ENCODE measurements around the gene AUNIP.

The AUNIP gene

DNA sequence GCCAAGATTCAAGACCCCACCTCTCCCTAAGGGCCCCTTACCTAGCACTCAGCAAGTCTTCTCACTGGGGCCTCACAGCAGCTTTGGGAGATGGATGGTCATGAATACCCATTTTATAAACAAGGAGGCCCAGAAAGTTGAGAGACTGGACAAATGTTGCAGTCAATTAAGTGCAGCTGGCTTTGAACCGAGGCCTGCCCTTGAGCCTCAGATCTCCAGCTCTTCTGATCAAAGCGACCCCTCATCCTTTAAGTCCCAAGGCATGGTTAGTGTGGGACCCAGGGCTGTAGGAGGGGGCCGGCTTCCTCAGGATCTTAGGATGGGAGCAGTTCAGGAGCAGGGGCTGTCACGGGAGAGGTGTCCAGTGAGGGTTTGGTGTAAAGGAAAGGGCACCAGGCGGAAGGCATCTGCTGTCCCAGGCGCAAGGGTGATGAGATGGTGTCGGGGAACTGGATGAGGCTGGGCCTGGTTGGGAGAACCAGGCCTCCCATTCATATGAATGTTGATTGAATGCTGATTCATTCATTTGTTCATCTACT lies 44.6 kb downstream of the AUNIP start:
- Mint-ChIP-seq H3K9me3 (no peaks in the 10 kb centered on the region), H3K4me1 (peaks cover 31% of the 10 kb centered on the region), H3K36me3 (no peaks in the 10 kb centered on the region), H3K4me3 (no peak overlapping the region), H3K27me3 (no peaks in the 10 kb centered on the region), H3K27ac (no peak overlapping the region)
- ATAC-seq: no peak

- Mint-ChIP-seq H3K27ac (no peak overlapping the region), H3K4me1 (peaks cover 31% of the 10 kb centered on the region), H3K9me3 (no peaks in the 10 kb centered on the region), H3K4me3 (no peak overlapping the region), H3K27me3 (no peaks in the 10 kb centered on the region), H3K36me3 (no peaks in the 10 kb centered on the region)
- ATAC-seq: no peak
These were observed 45.4 kb downstream of the AUNIP start for GRCh38 chr1:25813734-25814471.

DNA sequence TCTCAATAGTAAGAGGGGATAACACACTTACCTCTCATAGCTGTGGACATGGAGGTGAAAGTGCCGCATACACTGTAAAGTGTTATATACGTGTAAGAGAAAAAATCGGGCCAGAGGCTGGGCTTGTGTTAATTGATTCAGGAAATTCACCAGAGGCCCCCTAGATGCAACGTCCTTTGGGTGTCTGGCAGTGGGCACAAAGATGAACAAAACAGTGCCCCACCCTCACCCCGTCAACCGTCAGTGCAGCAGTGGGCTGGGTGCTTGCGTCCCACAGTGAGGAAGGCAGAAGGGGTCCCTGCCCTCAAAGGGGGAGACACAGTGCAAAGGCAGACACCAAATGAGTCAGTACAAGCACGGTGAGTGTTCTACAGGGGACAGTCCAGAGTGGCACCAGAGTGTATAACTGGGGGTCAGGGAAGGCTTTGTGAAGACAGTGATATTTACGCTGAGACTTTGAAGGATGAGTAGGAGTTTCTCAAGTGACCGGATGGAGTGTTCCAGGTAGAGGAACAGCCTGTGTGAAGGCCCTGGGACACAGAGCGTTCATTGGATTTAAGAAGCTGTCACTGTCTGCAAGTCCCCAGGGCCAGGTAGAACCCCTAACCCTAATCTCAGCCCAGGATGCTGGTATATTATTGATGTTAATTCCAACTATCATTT lies 46.1 kb downstream of the AUNIP start:
- Mint-ChIP-seq H3K36me3 (no peaks in the 10 kb centered on the region), H3K27ac (no peak overlapping the region), H3K27me3 (no peaks in the 10 kb centered on the region), H3K9me3 (no peaks in the 10 kb centered on the region), H3K4me3 (no peak overlapping the region), H3K4me1 (peaks cover 26% of the 10 kb centered on the region)
- ATAC-seq: no peak

- no peaks in the 10 kb centered on the region for H3K36me3 Mint-ChIP-seq
- H3K4me1 Mint-ChIP-seq: peaks cover 25% of the 10 kb centered on the region
- peak overlapping the region; percentile 72 for H3K27ac Mint-ChIP-seq
- no peaks in the 10 kb centered on the region for H3K27me3 Mint-ChIP-seq
- no peak for ATAC-seq
- no peaks in the 10 kb centered on the region for H3K9me3 Mint-ChIP-seq
- no peak overlapping the region for H3K4me3 Mint-ChIP-seq
These were observed 47.7 kb downstream of the AUNIP start for GRCh38 chr1:25811384-25812082.

DNA sequence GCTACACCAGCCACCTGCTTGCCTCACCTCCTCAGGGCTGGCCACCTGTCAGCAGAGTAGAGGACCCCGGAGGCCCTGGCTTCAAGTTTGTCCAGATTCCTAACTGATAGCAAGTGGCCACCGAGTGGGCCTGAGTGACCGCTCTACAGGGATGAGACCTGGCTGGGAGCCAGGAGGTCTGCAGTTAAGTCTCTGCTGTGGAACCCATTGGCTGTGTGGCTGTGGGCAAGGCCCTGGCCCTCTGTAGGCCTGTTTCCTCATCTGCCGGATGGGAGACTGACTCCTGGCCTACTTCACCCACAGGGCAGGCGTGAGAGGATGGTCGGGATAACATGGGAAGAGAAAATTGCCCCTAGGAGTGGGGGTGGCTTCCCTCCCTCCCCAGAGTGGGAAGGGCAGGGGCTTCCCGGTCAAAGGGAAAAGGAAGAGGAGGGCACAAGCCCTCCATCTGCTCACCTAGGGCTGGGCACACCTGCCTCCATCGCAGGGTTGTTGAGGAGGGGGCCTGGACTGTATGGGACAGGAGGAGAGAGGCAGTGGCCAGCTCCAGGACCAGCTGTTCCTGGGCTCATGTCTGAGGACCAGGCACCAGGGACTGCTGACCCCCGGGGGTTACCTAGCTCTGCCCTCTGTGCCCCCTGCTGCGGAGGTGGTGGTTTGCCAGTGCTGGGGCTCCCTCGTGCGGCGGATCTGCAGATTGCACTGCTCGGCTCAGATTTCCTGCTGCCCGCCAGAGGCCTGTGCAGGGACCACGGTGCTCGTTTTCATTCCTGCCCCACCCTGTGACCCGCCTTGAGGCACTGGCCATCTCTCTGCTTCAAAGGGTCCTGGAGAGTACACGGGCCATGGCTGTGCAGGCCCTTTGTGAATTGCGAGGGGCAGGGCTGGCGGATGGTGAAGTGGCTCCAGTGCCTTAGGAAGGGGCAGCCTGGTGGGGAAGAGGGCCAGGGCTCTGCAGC lies 48.6 kb downstream of the AUNIP start:
- peak; percentile 73 for ATAC-seq
- H3K9me3 Mint-ChIP-seq: no peaks in the 10 kb centered on the region
- H3K27me3 Mint-ChIP-seq: no peaks in the 10 kb centered on the region
- H3K4me1 Mint-ChIP-seq: peaks cover 31% of the 10 kb centered on the region
- peak overlapping the region; percentile 63 for H3K4me3 Mint-ChIP-seq
- H3K27ac Mint-ChIP-seq: peak overlapping the region; percentile 72
- H3K36me3 Mint-ChIP-seq: peaks cover 8% of the 10 kb centered on the region

DNA sequence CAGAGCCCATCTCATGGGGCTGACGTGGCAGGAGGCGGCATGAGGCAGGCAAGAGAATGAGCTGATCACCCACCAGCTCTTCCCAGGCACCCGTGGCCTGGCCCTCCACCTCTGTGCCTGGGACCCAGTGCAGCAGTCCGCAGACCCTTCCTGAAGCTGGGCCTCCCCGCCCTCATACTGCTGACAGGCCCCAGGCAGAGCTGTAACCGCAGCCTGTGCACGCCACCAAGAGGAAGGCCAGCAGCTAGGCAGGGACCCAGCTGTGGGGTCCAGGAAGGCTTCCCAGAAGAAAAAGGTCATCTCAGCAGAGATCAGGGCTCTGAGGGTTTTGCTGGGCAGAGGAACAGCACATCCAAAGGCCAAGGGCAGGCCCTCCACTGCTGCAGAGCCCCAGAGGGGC lies 49.3 kb downstream of the AUNIP start:
- Mint-ChIP-seq H3K4me3 (peak overlapping the region; percentile 63), H3K9me3 (no peaks in the 10 kb centered on the region), H3K4me1 (peaks cover 38% of the 10 kb centered on the region), H3K27ac (peak overlapping the region; percentile 72), H3K36me3 (peaks cover 13% of the 10 kb centered on the region), H3K27me3 (no peaks in the 10 kb centered on the region)
- ATAC-seq: peak; percentile 3

GRCh38 chr1:25809283-25809926 lies 49.9 kb downstream of the AUNIP start:
- peak overlapping the region; percentile 63 for H3K4me3 Mint-ChIP-seq
- peaks cover 43% of the 10 kb centered on the region for H3K4me1 Mint-ChIP-seq
- peak; percentile 66 for ATAC-seq
- H3K27me3 Mint-ChIP-seq: no peaks in the 10 kb centered on the region
- H3K27ac Mint-ChIP-seq: peak overlapping the region; percentile 72
- peaks cover 13% of the 10 kb centered on the region for H3K36me3 Mint-ChIP-seq
- H3K9me3 Mint-ChIP-seq: no peaks in the 10 kb centered on the region

GRCh38 chr1:25808481-25809244 lies 50.6 kb downstream of the AUNIP start:
- Mint-ChIP-seq H3K4me3 (no peak overlapping the region), H3K4me1 (peaks cover 43% of the 10 kb centered on the region), H3K36me3 (peaks cover 13% of the 10 kb centered on the region), H3K9me3 (no peaks in the 10 kb centered on the region), H3K27me3 (no peaks in the 10 kb centered on the region), H3K27ac (no peak overlapping the region)
- peak; percentile 2 for ATAC-seq

DNA sequence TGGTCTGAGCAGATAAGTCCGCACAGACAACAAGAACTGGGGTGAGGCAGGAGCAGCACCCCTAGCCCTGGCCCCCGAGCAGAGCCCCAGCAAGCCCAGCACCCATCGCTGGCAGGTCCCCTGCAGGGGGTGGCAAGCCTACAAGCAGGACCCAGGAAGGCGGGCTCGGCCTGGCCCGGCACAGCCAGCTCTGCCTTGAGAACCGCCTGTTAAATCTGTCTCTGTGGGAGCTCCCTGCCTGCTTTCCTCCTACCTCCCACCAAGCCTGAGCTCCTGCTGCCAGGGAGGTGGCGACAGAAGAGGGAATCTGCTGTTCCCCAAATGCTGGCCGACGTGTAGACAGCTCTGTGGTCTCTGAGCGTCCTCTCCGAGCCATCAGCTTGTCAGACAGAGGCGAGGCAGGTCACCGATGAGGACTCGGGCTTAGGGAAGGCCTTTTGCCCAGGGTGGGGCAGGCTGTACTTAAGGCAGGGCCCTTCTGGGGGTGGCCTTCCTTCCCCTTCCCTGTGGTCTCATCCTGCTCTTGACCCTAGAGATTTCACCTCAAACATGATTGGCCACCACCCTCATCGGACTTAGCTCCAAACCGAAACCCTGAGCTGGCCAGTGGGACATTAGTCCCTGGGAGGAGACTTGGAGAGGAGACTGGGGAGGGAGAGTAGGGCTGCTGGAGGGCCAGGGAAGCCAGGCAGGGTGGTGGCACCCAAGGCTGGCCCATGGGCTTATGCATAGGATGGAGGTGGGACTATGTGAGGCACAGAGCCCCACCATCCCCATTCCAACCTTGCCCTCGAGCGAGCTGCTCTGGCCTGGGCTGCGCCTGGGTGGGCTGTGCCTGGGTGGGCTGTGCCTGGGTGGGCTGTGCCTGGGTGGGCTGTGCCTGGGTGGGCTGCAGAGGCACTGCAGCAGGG lies 51.5 kb downstream of the AUNIP start:
- Mint-ChIP-seq H3K27me3 (no peaks in the 10 kb centered on the region), H3K4me1 (peaks cover 47% of the 10 kb centered on the region), H3K4me3 (no peak overlapping the region), H3K9me3 (no peaks in the 10 kb centered on the region), H3K27ac (no peak overlapping the region), H3K36me3 (peaks cover 13% of the 10 kb centered on the region)
- no peak for ATAC-seq

DNA sequence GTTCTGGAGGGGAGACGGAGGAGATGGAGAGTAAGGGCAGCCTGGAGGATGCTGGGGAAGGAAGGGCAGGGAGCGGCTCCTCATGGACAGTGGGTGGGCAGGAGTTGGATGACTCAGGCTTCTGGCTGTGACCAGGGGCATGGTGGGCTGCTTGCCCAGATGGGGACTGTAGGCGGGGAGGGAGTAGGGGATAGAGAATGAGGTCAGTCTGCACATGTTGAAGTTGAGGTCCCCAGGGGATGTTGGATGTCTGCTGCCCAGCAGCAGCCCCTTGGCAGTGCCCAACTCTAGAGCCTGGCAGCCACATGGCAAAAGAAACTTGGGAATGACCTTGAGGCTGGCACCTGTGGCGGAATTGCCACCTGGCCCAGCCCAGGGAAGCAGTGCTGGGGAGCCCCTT lies 52.8 kb downstream of the AUNIP start:
- Mint-ChIP-seq H3K36me3 (peaks cover 13% of the 10 kb centered on the region), H3K4me3 (no peak overlapping the region)

DNA sequence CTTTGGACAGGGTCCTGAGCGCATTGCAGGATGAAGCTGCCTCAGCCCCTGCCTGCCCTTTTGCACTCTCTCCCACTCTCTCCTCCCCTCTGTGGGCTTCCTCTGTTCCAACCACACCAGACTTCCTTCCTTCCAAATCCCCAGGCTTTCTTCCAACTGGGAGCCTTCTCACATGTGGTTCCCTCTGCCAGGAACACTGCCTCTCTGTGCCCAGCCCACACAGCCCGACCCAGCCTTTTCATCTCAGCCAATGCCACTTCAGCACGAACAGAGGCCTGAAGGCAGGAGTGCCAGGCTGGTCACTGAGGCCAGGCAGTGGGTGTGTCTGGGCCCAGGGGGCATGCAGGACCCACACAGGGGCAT lies 53.4 kb downstream of the AUNIP start:
- H3K4me3 Mint-ChIP-seq: no peak overlapping the region
- H3K36me3 Mint-ChIP-seq: peaks cover 13% of the 10 kb centered on the region
- H3K9me3 Mint-ChIP-seq: no peaks in the 10 kb centered on the region
- no peaks in the 10 kb centered on the region for H3K27me3 Mint-ChIP-seq
- peaks cover 55% of the 10 kb centered on the region for H3K4me1 Mint-ChIP-seq
- no peak overlapping the region for H3K27ac Mint-ChIP-seq
- no peak for ATAC-seq

More for the DNA sequence above, 52.8 kb downstream of the AUNIP start:
- no peak for ATAC-seq
- Mint-ChIP-seq H3K27me3 (no peaks in the 10 kb centered on the region), H3K9me3 (no peaks in the 10 kb centered on the region), H3K4me1 (peaks cover 55% of the 10 kb centered on the region), H3K27ac (no peak overlapping the region)

DNA sequence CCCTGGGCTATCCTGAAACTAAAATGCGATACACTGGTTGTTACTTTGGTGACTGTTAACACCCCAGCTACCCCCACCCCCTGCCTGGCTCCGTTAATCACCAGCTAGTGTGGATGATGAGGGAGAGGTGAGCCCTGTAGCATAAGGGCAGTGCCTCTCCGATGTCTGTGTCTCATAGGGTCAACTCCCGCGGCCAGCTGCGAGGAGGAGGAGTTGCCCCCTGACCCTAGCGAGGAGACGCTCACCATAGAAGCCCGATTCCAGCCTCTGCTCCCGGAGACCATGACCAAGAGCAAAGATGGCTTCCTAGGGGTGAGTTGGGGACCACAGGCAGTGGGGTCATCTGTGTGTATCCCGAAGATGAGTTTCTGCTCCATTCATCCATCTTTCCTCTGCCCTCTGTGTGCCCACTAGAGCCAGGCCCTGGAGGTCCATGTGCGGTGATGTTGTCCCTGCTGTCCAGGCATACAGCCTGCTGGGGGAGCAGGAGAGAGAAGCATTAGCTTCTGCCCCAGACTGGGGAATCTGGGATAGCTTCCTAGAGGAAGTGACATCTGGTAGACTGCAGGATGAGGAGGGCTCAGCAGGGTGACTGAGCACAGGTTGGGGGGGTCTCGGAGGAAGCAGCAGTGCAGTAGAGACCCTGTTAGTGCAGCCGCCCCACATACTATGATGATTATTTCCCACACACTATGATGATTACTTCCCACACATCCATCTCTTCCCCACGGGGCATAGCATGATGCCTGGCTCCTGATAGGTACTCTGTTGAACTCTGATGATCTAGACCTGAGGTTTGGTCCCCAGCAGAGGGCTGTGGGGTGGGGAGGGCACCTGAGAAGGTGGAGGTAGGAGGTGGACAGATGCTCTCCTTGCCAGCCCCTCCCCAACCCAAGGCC lies 54.0 kb downstream of the AUNIP start:
- no peak for ATAC-seq
- no peak overlapping the region for H3K4me3 Mint-ChIP-seq
- peaks cover 13% of the 10 kb centered on the region for H3K36me3 Mint-ChIP-seq
- H3K4me1 Mint-ChIP-seq: peaks cover 55% of the 10 kb centered on the region
- peak overlapping the region; percentile 49 for H3K27ac Mint-ChIP-seq
- no peaks in the 10 kb centered on the region for H3K9me3 Mint-ChIP-seq
- H3K27me3 Mint-ChIP-seq: no peaks in the 10 kb centered on the region
